Esophagus muscularis mucosa (tissue), 4 donors: ENCODE data around the gene SMG6.

ENCODE experiments used
- CTCF ChIP-seq, 3 experiments: fragments of 200-600 bp in 2 of 3; fragments of 450-650 bp in 1 of 3; sonication (generic) in 2 of 3; IDR thresholded peaks; one replicate each; pipeline ENCODE4 v1.5.1; 2017 to 2019; ENCODE audit warnings: antibody characterized with exemption in 3 of 3, mild to moderate bottlenecking in 2 of 3, moderate library complexity in 1 of 3
- EP300 ChIP-seq: sonication (generic); formaldehyde crosslinking; IDR thresholded peaks from one replicate; pipeline ENCODE4 v1.6.1; 2017; ENCODE audit warnings: antibody characterized with exemption
- POLR2A ChIP-seq: fragments of 450-650 bp; IDR thresholded peaks from one replicate; pipeline ENCODE4 v1.6.1; 2017; ENCODE audit warnings: antibody characterized with exemption, moderate library complexity, mild to moderate bottlenecking, low read depth
- POLR2AphosphoS5 ChIP-seq, 2 donors: sonication (generic); formaldehyde crosslinking; IDR thresholded peaks; one replicate each; pipeline ENCODE4 v1.6.1; 2017; ENCODE audit warnings: antibody characterized with exemption in 2 of 2

GRCh38 chr17:2105663-2106062 lies 197.9 kb downstream of the SMG6 start:
- no peak for TF ChIP-seq CTCF (IDR thresholded peaks at IDR 0.05)
- TF ChIP-seq POLR2A = no peak
- TF ChIP-seq EP300 = no peak
- TF ChIP-seq POLR2AphosphoS5 (IDR thresholded peaks at IDR 0.05) = no peak
